Gastroesophageal sphincter (tissue), 4 donors: ENCODE data around the gene DAG1. TPM values are rescaled to one million over a fixed set of nuclear protein-coding genes. Genes with fewer than 3 reads are reported as not detected.

Experiments used
- ATAC-seq: fragments of 150-250 bp; one replicate; pipeline ENCODE4 v1.9.1; 2016; ENCODE audit warnings: mild to moderate bottlenecking, moderate library complexity
- H3K27ac ChIP-seq, 4 donors: fragments of 200-600 bp; sonication (generic) in 3 of 4; 1 replicate in 3 of 4; 2 replicates in 1 of 4; pipeline ENCODE4 v1.5.1; 2016 to 2019
- H3K27me3 ChIP-seq: fragments of 200-600 bp; sonication (generic); one replicate; pipeline ENCODE4 v1.5.1; 2019
- H3K36me3 ChIP-seq, 2 donors: fragments of 200-600 bp; sonication (generic); one replicate each; pipeline ENCODE4 v1.5.1; 2019; ENCODE audit warnings: control low read depth in 1 of 2
- H3K4me1 ChIP-seq, 3 donors: fragments of 200-600 bp; sonication (generic); 1 replicate in 2 of 3; 2 replicates in 1 of 3; pipeline ENCODE4 v1.5.1; 2016 to 2019; ENCODE audit warnings: control low read depth in 2 of 3
- H3K4me3 ChIP-seq, 2 donors: fragments of 200-600 bp; sonication (generic); one replicate each; pipeline ENCODE4 v1.5.1; 2019; ENCODE audit warnings: mild to moderate bottlenecking in 1 of 2, moderate library complexity in 1 of 2
- H3K9me3 ChIP-seq, 3 donors: fragments of 200-600 bp; sonication (generic); one replicate each; pipeline ENCODE4 v1.5.1; 2017 to 2019; ENCODE audit warnings: control low read depth in 2 of 3
- EP300 ChIP-seq: sonication (generic); formaldehyde crosslinking; IDR thresholded peaks from one replicate; pipeline ENCODE4 v1.6.1; 2017; ENCODE audit warnings: antibody characterized with exemption, mild to moderate bottlenecking
- POLR2A ChIP-seq, 2 donors: fragments of 450-650 bp; IDR thresholded peaks; one replicate each; pipeline ENCODE4 v1.6.1; 2017; ENCODE audit warnings: antibody characterized with exemption in 2 of 2, mild to moderate bottlenecking in 2 of 2, moderate library complexity in 1 of 2
- POLR2AphosphoS5 ChIP-seq: sonication (generic); formaldehyde crosslinking; IDR thresholded peaks from one replicate; pipeline ENCODE4 v1.6.1; 2017; ENCODE audit warnings: antibody characterized with exemption
- WGBS, 2 donors: methylation state at CpG; one replicate each; pipeline ENCODE4 v1.1.5; 2018; ENCODE audit warnings: low coverage in 1 of 2; 5-methylcytosine and 5-hydroxymethylcytosine counted together
- total RNA-seq, 4 donors: library from RNA; depleted of rRNA; stranded (reverse); fragments of >200 nt; gene quantifications; one replicate each; pipeline ENCODE4 v1.1.0, GENCODE V29; 2016
- TF ChIP-seq, protein P1 (sequence below), 4 experiments: fragments of 200-600 bp in 2 of 4; fragments of 450-650 bp in 2 of 4; sonication (generic) in 1 of 4; IDR thresholded peaks; one replicate each; pipeline ENCODE4 v1.5.1; 2017 to 2019; ENCODE audit warnings: antibody characterized with exemption in 4 of 4, mild to moderate bottlenecking in 2 of 4, moderate library complexity in 2 of 4

Gene DAG1
- total RNA-seq, 4 donors from 2014 or later = 74.2 to 195 (median 123) TPM

DNA sequence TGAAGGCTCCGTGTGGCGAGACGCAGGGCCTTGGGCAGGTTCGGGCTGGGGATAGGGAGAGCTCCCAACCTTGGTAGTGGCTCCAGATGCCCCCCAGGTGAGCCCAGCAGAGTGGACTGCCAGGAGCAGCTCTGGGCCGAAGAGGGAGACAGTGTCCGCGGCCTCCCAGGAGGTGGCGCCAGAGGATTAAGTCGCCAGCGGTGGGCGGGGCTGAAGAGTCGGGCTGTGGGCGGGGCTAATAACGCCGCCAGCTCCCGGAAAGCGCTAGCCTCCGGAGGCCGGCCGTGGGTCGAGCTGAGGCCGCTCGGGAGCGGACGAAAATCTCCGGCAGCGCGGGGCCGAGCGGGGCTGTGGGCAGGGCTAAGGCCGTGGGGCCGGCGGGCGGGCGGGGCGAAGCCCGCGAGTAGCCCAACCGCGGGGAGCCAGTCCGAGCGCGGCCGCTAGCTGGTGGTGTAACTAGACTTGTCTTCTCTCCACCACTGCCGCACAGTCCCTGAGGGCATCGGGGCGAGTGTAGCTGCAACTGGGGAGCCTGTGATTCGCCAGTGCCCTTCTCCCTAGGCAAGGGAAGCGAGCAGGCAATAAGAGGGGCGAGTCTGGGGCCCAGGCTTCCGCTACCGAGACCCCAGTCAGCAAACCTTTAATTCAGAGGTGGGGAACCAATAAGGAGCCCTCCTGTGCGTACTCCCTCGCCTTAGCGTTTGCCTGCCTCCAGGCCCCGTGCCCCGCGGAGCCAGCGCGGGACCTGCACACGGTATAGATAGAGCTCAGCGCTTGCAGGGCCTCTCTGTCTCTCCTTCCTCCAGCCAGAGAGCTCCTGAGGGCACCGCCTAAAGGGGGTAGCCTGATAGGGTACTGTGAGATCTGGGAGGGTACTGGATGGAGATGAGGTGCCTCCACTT, 69.8 kb downstream of the DAG1 start:
- WGBS, 2 donors = 0% methylated on average over 1 to 12 of the region's 63 CpGs
- Histone ChIP-seq H3K9me3 (no peaks in the 10 kb centered on the region), H3K4me3 (peak overlapping the region; percentile 25 to 59), H3K27ac (peak overlapping the region; percentile 22 to 88 (median 86)), H3K4me1 (peaks cover 0 to 36% (median 9%) of the 10 kb centered on the region in 3 donors), H3K27me3 (no peaks in the 10 kb centered on the region), H3K36me3 (no peaks in the 10 kb centered on the region)
- peak; percentile 99 for ATAC-seq
- peak in 1 of 2 donors; percentile 24 for TF ChIP-seq POLR2A (IDR thresholded peaks at IDR 0.05)
- TF ChIP-seq, protein P1, sequence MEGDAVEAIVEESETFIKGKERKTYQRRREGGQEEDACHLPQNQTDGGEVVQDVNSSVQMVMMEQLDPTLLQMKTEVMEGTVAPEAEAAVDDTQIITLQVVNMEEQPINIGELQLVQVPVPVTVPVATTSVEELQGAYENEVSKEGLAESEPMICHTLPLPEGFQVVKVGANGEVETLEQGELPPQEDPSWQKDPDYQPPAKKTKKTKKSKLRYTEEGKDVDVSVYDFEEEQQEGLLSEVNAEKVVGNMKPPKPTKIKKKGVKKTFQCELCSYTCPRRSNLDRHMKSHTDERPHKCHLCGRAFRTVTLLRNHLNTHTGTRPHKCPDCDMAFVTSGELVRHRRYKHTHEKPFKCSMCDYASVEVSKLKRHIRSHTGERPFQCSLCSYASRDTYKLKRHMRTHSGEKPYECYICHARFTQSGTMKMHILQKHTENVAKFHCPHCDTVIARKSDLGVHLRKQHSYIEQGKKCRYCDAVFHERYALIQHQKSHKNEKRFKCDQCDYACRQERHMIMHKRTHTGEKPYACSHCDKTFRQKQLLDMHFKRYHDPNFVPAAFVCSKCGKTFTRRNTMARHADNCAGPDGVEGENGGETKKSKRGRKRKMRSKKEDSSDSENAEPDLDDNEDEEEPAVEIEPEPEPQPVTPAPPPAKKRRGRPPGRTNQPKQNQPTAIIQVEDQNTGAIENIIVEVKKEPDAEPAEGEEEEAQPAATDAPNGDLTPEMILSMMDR (IDR thresholded peaks at IDR 0.05) = peak in 3 of 4 experiments; percentile 91 to 95 (median 93)
- peak; percentile 30 for TF ChIP-seq POLR2AphosphoS5
- no peak for TF ChIP-seq EP300

DNA sequence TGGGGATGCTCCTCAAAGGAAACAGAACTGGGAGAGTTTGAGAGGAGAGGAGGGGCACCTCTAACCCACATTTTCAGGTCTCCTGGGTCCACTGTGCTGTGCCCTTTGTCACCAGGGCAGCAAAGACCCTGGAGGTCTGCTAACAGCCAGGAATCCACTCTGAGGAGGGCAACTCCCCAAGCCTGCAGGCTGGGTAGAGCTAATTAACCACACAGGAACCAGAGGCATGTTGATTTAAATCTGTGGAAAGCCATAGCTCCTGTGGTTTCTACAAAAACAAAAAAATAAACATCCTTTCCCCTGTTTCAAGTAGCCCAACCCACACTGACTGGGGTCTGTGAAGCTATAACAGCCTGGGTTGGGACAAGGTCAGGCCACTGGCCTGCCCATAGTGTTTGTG, 82.0 kb downstream of the DAG1 start:
- Histone ChIP-seq H3K36me3 (no peaks in the 10 kb centered on the region), H3K27me3 (peaks cover 1% of the 10 kb centered on the region), H3K27ac (no peak overlapping the region), H3K9me3 (no peaks in the 10 kb centered on the region), H3K4me1 (peaks cover 2 to 19% (median 9%) of the 10 kb centered on the region in 3 donors), H3K4me3 (no peak overlapping the region)
- ATAC-seq = no peak
- TF ChIP-seq EP300 (no peak), POLR2AphosphoS5 (no peak), POLR2A (IDR thresholded peaks at IDR 0.05) (no peak)
- TF ChIP-seq, protein P1 (IDR thresholded peaks at IDR 0.05) = no peak

DNA sequence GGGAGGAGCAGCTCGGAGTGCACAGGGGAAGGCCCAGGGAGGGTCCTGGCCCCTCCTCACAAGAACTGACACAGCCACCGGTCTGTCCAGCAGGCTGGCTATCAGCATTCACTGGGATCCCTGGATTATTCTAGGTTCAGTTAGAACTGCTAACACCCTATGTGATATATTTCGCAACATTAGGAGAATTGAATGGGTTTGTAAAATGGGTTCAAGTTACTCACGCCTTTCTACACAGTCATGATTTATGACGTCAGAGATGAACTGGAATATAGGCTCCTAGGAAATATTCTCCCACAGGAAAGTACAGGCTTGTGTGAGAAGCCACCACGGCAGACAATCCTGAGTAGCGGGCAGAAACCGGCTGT, 83.2 kb downstream of the DAG1 start:
- no peak for ATAC-seq
- 44 to 60% methylated on average over 3 to 5 of the region's 8 CpGs for WGBS, 2 donors
- H3K27ac ChIP-seq = peak overlapping the region in 3 of 4 donors; percentile 76 to 86 (median 79)

DNA sequence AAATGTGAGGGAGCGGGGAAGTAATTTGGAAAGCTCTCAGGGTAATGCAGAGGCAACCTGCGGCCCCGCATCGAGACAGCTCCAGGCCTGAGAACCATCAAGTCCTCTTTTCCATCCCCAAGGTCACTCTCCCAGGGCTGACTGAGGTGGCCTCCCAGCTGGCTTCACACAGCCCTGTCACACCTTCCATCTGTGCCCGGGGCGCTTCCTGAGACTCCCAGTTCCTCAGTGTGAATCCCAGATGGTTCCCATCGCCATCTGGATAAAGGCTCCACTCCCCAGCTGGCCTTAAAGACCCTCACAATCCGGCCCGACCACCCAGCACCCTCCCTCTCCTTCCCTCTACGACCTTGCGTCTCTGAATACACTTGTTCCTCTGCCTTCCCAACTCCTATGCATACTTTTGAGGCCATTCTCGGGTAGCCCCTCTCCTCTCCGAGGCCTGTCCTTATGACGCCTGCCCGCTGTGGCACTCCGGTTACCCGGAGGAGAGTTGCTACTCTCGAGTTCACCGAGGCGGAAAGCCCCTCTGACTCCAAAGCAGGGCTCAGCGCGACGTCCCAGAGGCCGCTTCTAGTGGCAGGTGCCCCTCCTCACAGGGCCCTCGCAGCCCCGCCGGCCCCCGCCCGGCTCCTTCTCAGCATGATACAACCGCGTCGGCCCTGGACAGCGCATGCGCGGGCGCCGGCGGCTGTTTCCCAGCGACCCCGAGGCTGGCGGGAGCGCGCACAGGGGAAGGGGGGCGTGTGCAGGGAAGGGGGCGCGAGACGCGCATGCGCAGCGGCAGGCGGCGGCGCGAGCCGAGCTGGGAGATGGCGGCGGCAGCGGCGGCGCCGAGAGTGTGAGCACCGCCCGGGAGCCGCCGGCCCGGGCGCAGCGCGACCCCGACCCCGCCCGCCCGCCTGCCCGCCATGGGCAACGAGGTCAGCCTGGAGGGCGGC, 83.9 kb downstream of the DAG1 start, which contains the start of gene BSN:
Gene BSN (plus strand): TSS at position 786 of the 941 bp plus-strand sequence. CDS start 126 bp downstream, at position 912.
- peaks cover 2 to 19% (median 9%) of the 10 kb centered on the region in 3 donors for H3K4me1 ChIP-seq
- ATAC-seq = peak; percentile 93
- no peaks in the 10 kb centered on the region for H3K27me3 ChIP-seq
- H3K36me3 ChIP-seq = no peaks in the 10 kb centered on the region
- TF ChIP-seq POLR2AphosphoS5 = no peak
- TF ChIP-seq EP300 = no peak
- TF ChIP-seq POLR2A (IDR thresholded peaks at IDR 0.05) = no peak
- TF ChIP-seq, protein P1 (IDR thresholded peaks at IDR 0.05) = no peak
- WGBS, 2 donors = 0 to 1% methylated on average over 3 to 13 of the region's 76 CpGs
- no peaks in the 10 kb centered on the region for H3K9me3 ChIP-seq
- peak within 1 kb of the TSS in 3 of 4 donors; percentile 76 to 86 (median 79) for H3K27ac ChIP-seq
- H3K4me3 ChIP-seq = peak within 1 kb of the TSS; percentile 56 to 61

More for the DNA sequence above, 83.2 kb downstream of the DAG1 start:
- H3K4me3 ChIP-seq = peak overlapping the region; percentile 56 to 61
- H3K27me3 ChIP-seq = no peaks in the 10 kb centered on the region
- H3K4me1 ChIP-seq = peaks cover 2 to 19% (median 9%) of the 10 kb centered on the region in 3 donors
- no peaks in the 10 kb centered on the region for H3K9me3 ChIP-seq
- no peaks in the 10 kb centered on the region for H3K36me3 ChIP-seq
- TF ChIP-seq, protein P1 (IDR thresholded peaks at IDR 0.05) = no peak
- TF ChIP-seq EP300 = no peak
